K562 (cell line): ENCODE results near the gene NEDD4L. TPM values are rescaled to one million over a fixed set of nuclear protein-coding genes. Genes with fewer than 3 reads are reported as not detected.
"Not testable (repeated sequence)": the region's sequence is repeated elsewhere in the genome, so short reads cannot be mapped to it uniquely, and the experiment has no call there.

Source experiments
- ATAC-seq: fragments of 200-7000 bp; cut with Tn5 transposase; 3 replicates; pipeline ENCODE4 v1.9.1; 2020; ENCODE audit warnings: moderate library complexity
- BruUV-seq: library from RNA; stranded (reverse); fragments of 400-500 nt; replicated peaks from 2 replicates; lab custom pipeline; 2021; lab: Mats Ljungman, UMichigan
- CTCF ChIA-PET: fragments of 300-600 bp; formaldehyde crosslinking; extraction: SDS; loops from one replicate; lab custom pipeline; 2021; ENCODE audit warnings: low intra/inter-chr PET ratio; lab: Yijun Ruan, JAX
- POLR2A ChIA-PET: fragments of 300-600, 350-650 bp; sonication (Branson Sonifier 250); formaldehyde crosslinking; extraction: SDS; loops from one replicate; lab custom pipeline; 2021; ENCODE audit warnings: antibody characterized with exemption, inconsistent platforms; lab: Yijun Ruan, JAX
- DNase-seq, 4 experiments: peaks; one replicate each; pipeline versions ENCODE4 v3.0.0 to v3.0.0-alpha.2; 2011 to 2018; ENCODE audit warnings: low spot score in 3 of 4, mixed read lengths in 3 of 4; ENCODE audit errors: extremely low read depth in 1 of 4
- FAIRE-seq: peaks from 2 replicates; lab custom pipeline; 2011; peaks lifted over from hg19 to GRCh38; lab: Jason Lieb, UNC
- H2AFZ ChIP-seq: 2 replicates; pipeline ENCODE4 v1.6.0; 2011; ENCODE audit warnings: low read depth, low read length, control low read depth, inconsistent platforms
- H3K27ac ChIP-seq: fragments of 200-600 bp; 3 replicates; pipeline ENCODE4 v1.8.0; 2011; ENCODE audit warnings: low read depth, mild to moderate bottlenecking, control low read depth, inconsistent platforms, low read length, moderate library complexity, mixed read lengths; ENCODE audit errors: extremely low read depth
- H3K27me3 ChIP-seq, 2 experiments: fragments of 300-600 bp in 1 of 2; 2 replicates in 1 of 2; 3 replicates in 1 of 2; pipeline versions ENCODE4 v1.6.0 to v1.8.0; 2011; ENCODE audit warnings: inconsistent platforms in 2 of 2, low read length in 2 of 2, mild to moderate bottlenecking in 1 of 2, mixed read lengths in 1 of 2, moderate library complexity in 1 of 2; ENCODE audit not compliant: control insufficient read depth in 2 of 2, insufficient read depth in 2 of 2
- H3K36me3 ChIP-seq: fragments of 300-600 bp; 3 replicates; pipeline ENCODE4 v1.8.0; 2011; ENCODE audit warnings: mild to moderate bottlenecking, low read length, inconsistent platforms; ENCODE audit not compliant: control insufficient read depth, insufficient read depth
- H3K4me1 ChIP-seq, 2 experiments: fragments of 200-600 bp in 1 of 2; replicated peaks in 1 of 2; 2 replicates in 1 of 2; 3 replicates in 1 of 2; pipeline versions ENCODE4 v1.5.1 to v1.8.0; 2011; ENCODE audit warnings: inconsistent platforms in 2 of 2, low read length in 2 of 2, mild to moderate bottlenecking in 1 of 2, mixed read lengths in 1 of 2, moderate library complexity in 1 of 2; ENCODE audit not compliant: control insufficient read depth in 2 of 2, insufficient read depth in 2 of 2
- H3K4me2 ChIP-seq: 2 replicates; pipeline ENCODE4 v1.6.1; 2011; ENCODE audit warnings: low read length, control low read depth, inconsistent platforms, mixed read lengths; ENCODE audit not compliant: insufficient read depth
- H3K4me3 ChIP-seq: fragments of 200-600 bp; sonication (generic), shearing (Covaris generic); 2 replicates; pipeline ENCODE4 v1.5.1; 2016; ENCODE audit warnings: control low read depth, inconsistent platforms
- H3K79me2 ChIP-seq: fragments of 200-600 bp; 3 replicates; pipeline ENCODE4 v1.8.0; 2011; ENCODE audit warnings: low read length, inconsistent platforms; ENCODE audit not compliant: control insufficient read depth, insufficient read depth
- H3K9ac ChIP-seq, 2 experiments: 2 replicates each; pipeline versions ENCODE4 v1.6.0 to v1.6.1; 2011; ENCODE audit warnings: low read depth in 2 of 2, low read length in 2 of 2, control low read depth in 1 of 2, inconsistent platforms in 1 of 2, mild to moderate bottlenecking in 1 of 2, mixed read lengths in 1 of 2; ENCODE audit not compliant: insufficient read depth in 1 of 2
- H3K9me1 ChIP-seq: one replicate; pipeline ENCODE4 v1.6.0; 2011; ENCODE audit warnings: inconsistent platforms, mild to moderate bottlenecking, low read length, moderate library complexity; ENCODE audit not compliant: control insufficient read depth, insufficient read depth
- H3K9me3 ChIP-seq: replicated peaks from 2 replicates; pipeline ENCODE4 v1.5.1; 2011; ENCODE audit warnings: low read depth, low read length, inconsistent platforms; ENCODE audit not compliant: control insufficient read depth, insufficient read depth
- H4K20me1 ChIP-seq: replicated peaks from 2 replicates; pipeline ENCODE4 v1.6.1; 2011; ENCODE audit warnings: low read length, inconsistent platforms, mixed read lengths; ENCODE audit not compliant: control insufficient read depth, insufficient read depth
- ZNF146 ChIP-seq: IDR thresholded peaks from one replicate; pipeline ENCODE4 v1.6.1; 2018; ENCODE audit warnings: missing compliant biosample characterization; ENCODE audit not compliant: unreplicated experiment
- ZNF347 ChIP-seq: fragments of 450-650 bp; formaldehyde crosslinking; IDR thresholded peaks from 2 replicates; pipeline ENCODE4 v1.4.0; 2020; ENCODE audit warnings: low read depth, mild to moderate bottlenecking, moderate library complexity
- WGBS: fragments of 100-300 bp; shearing (Covaris generic); methylation state at CpG from one replicate; pipeline ENCODE4 v1.1.6; 2016; ENCODE audit warnings: low coverage, mixed read lengths; ENCODE audit not compliant: insufficient coverage; ENCODE audit errors: missing lambda C conversion rate; 5-methylcytosine and 5-hydroxymethylcytosine counted together
- in situ Hi-C: fragments of 300-500 bp; cut with MboI; formaldehyde crosslinking; loops from 4 replicates; pipeline ENCODE4 v1.15.0; 2018; ENCODE audit warnings: inconsistent platforms, mixed read lengths
- intact Hi-C: fragments of 100-400 bp; cut with micrococcal nuclease; formaldehyde crosslinking; loops from 2 replicates; pipeline ENCODE4 v1.14.2; 2022
- polyA plus RNA-seq, 8 experiments: library from polyadenylated mRNA; depleted of rRNA in 4 of 8; stranded (reverse) in 5 of 8; unstranded in 3 of 8; fragments of >200 nt; fragmentation: Nextera tagmentation in 2 of 8; fragmentation: Illumina TruSeq in 1 of 8; extraction: Ambion mirVana in 2 of 8; extraction: Trizol in 1 of 8; gene quantifications; 2 replicates each; pipeline versions ENCODE4 v1.2.1 to v1.2.3, GENCODE V29; 2011 to 2014; ENCODE audit warnings: inconsistent platforms in 1 of 8, missing spikeins in 1 of 8
- total RNA-seq, 7 experiments: library from RNA; depleted of rRNA in 6 of 7; stranded (reverse); fragments of >200 nt in 6 of 7; fragmentation: Illumina TruSeq in 2 of 7; extraction: Trizol in 2 of 7; gene quantifications; 2 replicates each; pipeline versions ENCODE4 v1.2.1 to v1.2.3, GENCODE V29; 2011 to 2021; ENCODE audit warnings: low replicate concordance in 1 of 7

The NEDD4L gene
- total and polyA plus RNA-seq, 9 of the 15 experiments (the other 6 are each of a cell fraction or from before 2014, with no cell fraction given) = 8.1 to 33.4 (median 19.9) TPM

DNA sequence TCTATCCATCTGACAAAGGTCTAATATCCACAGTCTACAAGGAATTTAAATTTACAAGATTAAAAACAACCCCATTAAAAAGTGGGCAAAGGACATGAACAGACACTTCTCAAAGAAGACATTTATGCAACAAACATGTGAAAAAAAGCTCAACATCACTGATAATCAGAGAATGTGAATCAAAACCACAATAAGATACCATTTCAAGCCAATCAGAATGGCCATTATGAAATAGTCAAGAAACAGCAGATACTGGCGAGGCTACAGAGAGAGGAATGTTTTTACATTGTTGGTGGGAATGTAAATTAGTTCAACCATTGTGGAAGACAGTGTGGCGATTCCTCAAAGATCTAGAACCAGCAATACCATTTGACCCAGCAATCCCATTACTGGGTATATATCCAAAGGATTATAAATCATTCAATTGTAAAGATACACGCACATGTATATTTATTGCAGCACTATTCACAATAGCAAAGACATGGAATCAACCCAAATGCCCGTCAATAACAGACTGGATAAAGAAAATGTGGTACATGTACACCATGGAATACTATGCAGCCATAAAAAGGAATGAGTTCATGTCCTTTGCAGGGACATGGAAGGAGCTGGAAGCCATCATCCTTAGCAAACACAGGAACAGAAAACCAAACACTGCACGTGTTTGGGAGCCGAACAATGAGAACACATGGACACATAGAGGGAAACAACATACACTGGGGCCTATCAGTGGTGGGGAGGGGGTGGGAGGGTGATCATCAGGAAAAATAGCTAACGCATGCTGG, 391.4 kb downstream of the NEDD4L start:
- in situ Hi-C loops, H3K27ac ChIP-seq, ATAC-seq, H3K79me2 ChIP-seq, H3K9ac ChIP-seq, H2AFZ ChIP-seq, H3K36me3 ChIP-seq, DNase-seq, H3K4me3 ChIP-seq, BruUV-seq, H3K9me1 ChIP-seq, FAIRE-seq, H3K4me1 ChIP-seq, H4K20me1 ChIP-seq, intact Hi-C loops, CTCF ChIA-PET, H3K4me2 ChIP-seq, H3K9me3 ChIP-seq, POLR2A ChIA-PET: not testable (repeated sequence)
- TF ChIP-seq ZNF146 (CRISPR knock-in tag) = peak; percentile 51
- peaks cover 3 to 10% of the 10 kb centered on the region in 2 experiments; a peak in 2 of 5 replicates for H3K27me3 ChIP-seq
- 0% methylated on average over 7 of the region's 7 CpGs for WGBS

DNA sequence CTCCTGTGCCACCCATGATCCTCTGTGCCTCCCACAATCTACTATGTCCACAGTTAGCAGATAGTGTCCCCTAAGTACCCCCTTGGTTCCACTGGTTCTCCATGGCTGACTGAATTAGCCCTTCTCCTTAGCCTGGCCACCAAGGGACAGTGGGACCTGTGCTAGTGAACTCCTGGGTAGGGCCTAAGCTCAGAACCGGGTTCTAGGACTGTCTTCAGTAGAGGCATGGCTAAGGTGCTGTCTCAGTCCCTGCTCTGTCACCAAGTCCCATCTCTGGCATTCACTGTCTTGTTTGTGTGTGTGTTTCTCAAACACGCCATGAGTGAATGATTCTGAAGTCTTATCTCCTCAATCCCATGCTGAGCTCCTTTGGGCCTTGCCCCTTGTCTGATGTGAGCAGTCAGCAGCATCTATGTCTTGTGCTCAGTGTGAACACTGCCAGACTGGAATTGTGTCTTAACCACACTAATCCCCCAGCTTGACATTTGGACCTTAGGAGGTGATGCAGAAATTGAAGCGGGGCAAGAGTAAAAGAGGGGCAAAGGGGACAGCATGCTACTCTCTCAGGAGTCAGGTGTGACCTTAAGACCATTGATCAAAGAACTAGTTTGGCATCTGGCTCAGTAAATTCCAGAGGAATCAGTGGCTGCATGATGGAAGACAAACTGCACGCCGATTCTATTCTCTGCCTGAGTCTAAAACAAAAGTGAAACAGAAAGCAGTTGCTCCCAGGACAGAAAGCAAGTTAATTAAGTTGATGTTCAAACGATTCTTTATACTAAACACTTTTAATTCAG, 394.3 kb downstream of the NEDD4L start:
- Histone ChIP-seq H3K27ac (no peak overlapping the region), H3K9ac (no peak overlapping the region), H3K36me3 (no peaks in the 10 kb centered on the region), H3K9me1 (no peaks in the 10 kb centered on the region), H3K4me1 (no peaks in the 10 kb centered on the region), H3K9me3 (no peaks in the 10 kb centered on the region), H3K4me2 (no peak overlapping the region), H3K27me3 (peaks cover 0 to 5% of the 10 kb centered on the region in 2 experiments; a peak in 3 of 5 replicates), H4K20me1 (no peaks in the 10 kb centered on the region), H2AFZ (no peak overlapping the region), H3K79me2 (no peaks in the 10 kb centered on the region), H3K4me3 (no peak overlapping the region)
- TF ChIP-seq ZNF347 (CRISPR knock-in tag) = no peak
- BruUV-seq = no TSS peak
- in situ Hi-C loops (no loop called here), intact Hi-C loops (no loop called here)
- ATAC-seq (no peak), DNase-seq (no peak), FAIRE-seq (no peak)
- WGBS = 0% methylated on average over 5 of the region's 6 CpGs
- CTCF ChIA-PET = no interaction called here
- POLR2A ChIA-PET = no interaction called here
